ENCODE measurements around the gene RAB23.

The RAB23 gene

GRCh38 chr6:57172136-57173055 is 49.7 kb downstream of the RAB23 start, which contains the start of gene BAG2:
Gene BAG2 (plus strand): TSS chr6:57172326. CDS start chr6:57172698, 372 bp downstream.
- peak; percentile 11 for TF ChIP-seq CTCF (IDR thresholded peaks at IDR 0.05; ENCODE audit: control extremely low read depth, extremely low read depth, low read depth, missing control alignments)
- ChIA-PET POLR2A (interaction anchor here (0.6 to 1.0 kb wide), 3 partner anchors 11 to 50 kb away, joined by 3 read pairs; partner anchors contain the start of gene RAB23), CTCF (interaction anchor here (0.8 to 2.1 kb wide), 9 partner anchors 11 to 311 kb away, joined by 3 to 11 read pairs (median 3); partner anchors contain the start of gene PRIM2)
- DNase-seq (ENCODE audit: extremely low spot score): peak; percentile 93

- DNase-seq (ENCODE audit: extremely low spot score): no peak
- CTCF ChIA-PET: interaction anchor here (1.1 to 1.6 kb wide), 2 partner anchors 33 to 57 kb away, joined by 3 to 4 read pairs; partner anchors contain the start of gene RAB23
- POLR2A ChIA-PET: no interaction called here
- no peak for TF ChIP-seq CTCF (IDR thresholded peaks at IDR 0.05; ENCODE audit: control extremely low read depth, extremely low read depth, low read depth, missing control alignments)
These were observed 57.0 kb downstream of the RAB23 start for GRCh38 chr6:57165080-57165479.

DNA sequence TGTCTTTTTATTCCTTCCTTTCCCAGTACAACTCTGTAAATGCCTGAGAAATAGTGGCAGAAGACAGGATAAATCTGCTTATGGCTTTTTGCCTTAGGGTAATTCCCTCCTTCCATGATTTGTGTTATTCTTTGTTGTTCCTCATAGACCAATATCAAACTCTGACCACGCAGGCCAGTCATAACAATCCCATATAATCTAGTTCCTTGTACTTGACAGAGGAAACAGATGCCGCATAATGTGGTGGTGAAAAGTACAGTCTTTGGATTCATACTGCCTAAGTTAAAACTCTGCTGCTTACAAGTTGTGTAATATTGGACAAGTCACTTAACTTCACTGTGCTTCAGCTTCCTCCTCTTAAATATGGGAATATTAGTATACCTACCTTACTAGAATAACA is 58.2 kb downstream of the RAB23 start:
- no peak for TF ChIP-seq CTCF (IDR thresholded peaks at IDR 0.05; ENCODE audit: control extremely low read depth, extremely low read depth, low read depth, missing control alignments)
- ChIA-PET CTCF (no interaction called here), POLR2A (no interaction called here)
- DNase-seq (ENCODE audit: extremely low spot score): no peak

DNA sequence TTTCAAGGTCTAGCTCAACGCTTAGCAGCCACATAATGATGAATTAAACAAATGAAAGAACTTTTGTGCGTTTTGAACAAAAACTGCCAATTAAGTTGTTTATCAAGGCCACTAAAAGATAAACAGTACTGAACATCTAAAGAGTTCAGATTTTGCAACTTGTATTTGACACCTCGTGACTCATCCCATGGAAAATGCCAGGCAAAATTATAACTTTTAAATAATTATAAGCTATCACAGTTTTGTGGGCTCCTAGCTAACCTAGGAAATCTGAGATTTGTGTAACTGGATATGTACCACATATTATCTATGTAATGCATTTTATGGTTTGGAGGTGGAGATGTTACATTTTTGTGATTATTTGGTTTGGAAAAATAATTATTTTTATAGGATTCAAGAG is 59.6 kb downstream of the RAB23 start:
- CTCF ChIA-PET: interaction anchor here (0.8 to 2.1 kb wide), 4 partner anchors 9 to 28 kb away, joined by 3 to 7 read pairs (median 3); no protein-coding TSS in a partner anchor
- no peak for DNase-seq (ENCODE audit: extremely low spot score)
- POLR2A ChIA-PET: no interaction called here
- no peak for TF ChIP-seq CTCF (IDR thresholded peaks at IDR 0.05; ENCODE audit: control extremely low read depth, extremely low read depth, low read depth, missing control alignments)

DNA sequence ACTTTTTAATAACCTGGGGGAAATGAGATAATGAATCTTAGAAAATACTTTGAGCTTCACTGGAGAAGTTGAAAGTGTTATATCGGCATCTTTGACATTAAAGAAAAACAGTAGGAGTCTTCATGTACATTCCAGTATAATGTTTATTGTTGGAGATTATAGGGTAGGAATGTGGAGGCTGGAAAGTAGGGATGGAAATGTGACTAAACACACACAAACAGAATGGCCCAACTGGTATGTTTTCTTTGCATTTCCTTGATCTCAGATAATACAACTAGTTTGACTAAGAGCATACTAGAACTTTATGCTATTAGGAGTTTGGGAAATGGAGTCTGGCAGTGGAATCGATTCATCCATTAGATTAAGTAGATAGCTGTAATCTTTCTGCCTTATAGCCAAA is 60.1 kb downstream of the RAB23 start:
- CTCF ChIA-PET: interaction anchor here (0.8 to 2.1 kb wide), 4 partner anchors 9 to 27 kb away, joined by 3 to 7 read pairs (median 3); no protein-coding TSS in a partner anchor
- TF ChIP-seq CTCF (IDR thresholded peaks at IDR 0.05; ENCODE audit: control extremely low read depth, extremely low read depth, low read depth, missing control alignments): no peak
- DNase-seq (ENCODE audit: extremely low spot score): no peak
- POLR2A ChIA-PET: no interaction called here

DNA sequence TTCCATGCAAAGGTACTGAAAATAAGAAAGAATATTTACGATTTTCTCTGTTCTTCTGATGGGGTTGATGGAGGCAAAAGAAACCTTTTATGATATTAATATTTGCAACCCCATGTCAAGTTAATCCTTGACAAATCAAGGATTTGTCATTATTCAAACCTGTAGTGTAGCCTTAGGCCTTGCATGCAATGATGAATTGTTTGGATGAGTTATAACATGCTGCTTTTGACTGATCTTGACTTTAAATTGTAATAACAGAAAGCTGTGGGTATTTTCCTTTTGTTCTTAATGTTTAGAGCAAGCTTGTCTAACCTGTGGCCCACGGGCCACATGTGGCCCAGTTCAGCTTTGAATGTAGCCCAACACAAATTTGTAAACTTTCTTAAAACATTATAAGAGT is 63.0 kb downstream of the RAB23 start:
- DNase-seq (ENCODE audit: extremely low spot score): no peak
- ChIA-PET CTCF (no interaction called here), POLR2A (no interaction called here)
- no peak for TF ChIP-seq CTCF (IDR thresholded peaks at IDR 0.05; ENCODE audit: control extremely low read depth, extremely low read depth, low read depth, missing control alignments)
